Measurements from ENCODE around the gene MORC1. TPM values are rescaled to one million over a fixed set of nuclear protein-coding genes. Genes with fewer than 3 reads are reported as not detected.

MORC1 gene
- total and polyA plus RNA-seq, 3 donors from 2014 or later: 15.4 to 19.4 (median 16.0) TPM

GRCh38 chr3:108970561-108970960 lies 147.4 kb downstream of the MORC1 start:
- no peak for DNase-seq
- 57 to 63% methylated on average over 3 of the region's 3 CpGs for WGBS, 2 donors
- intact Hi-C loops (cut with DNase I; ENCODE audit: low total_unique reads): no loop called here

GRCh38 chr3:108966773-108967172 lies 151.2 kb downstream of the MORC1 start:
- Histone ChIP-seq H3K9me3 (no peaks in the 10 kb centered on the region), H3K27me3 (no peaks in the 10 kb centered on the region), H3K4me3 (no peak overlapping the region), H3K4me1 (no peaks in the 10 kb centered on the region), H3K36me3 (ENCODE audit: low read depth, missing control alignments) (no peaks in the 10 kb centered on the region), H3K27ac (no peak overlapping the region)
- TF ChIP-seq CTCF (IDR thresholded peaks at IDR 0.05): no peak
- no peak for TF ChIP-seq POLR2A (IDR thresholded peaks at IDR 0.05)
- DNase-seq: no peak
- intact Hi-C loops (cut with DNase I; ENCODE audit: low total_unique reads): no loop called here
- WGBS, 2 donors: 90 to 96% methylated on average over 3 of the region's 3 CpGs

More at GRCh38 chr3:108970561-108970960, 147.4 kb downstream of the MORC1 start:
- Histone ChIP-seq H3K9me3 (no peaks in the 10 kb centered on the region), H3K36me3 (ENCODE audit: low read depth, missing control alignments) (no peaks in the 10 kb centered on the region), H3K4me3 (no peak overlapping the region), H3K4me1 (no peaks in the 10 kb centered on the region), H3K27ac (no peak overlapping the region), H3K27me3 (no peaks in the 10 kb centered on the region)
- TF ChIP-seq POLR2A (IDR thresholded peaks at IDR 0.05) (no peak), CTCF (IDR thresholded peaks at IDR 0.05) (no peak)

- TF ChIP-seq CTCF (IDR thresholded peaks at IDR 0.05) (no peak), POLR2A (IDR thresholded peaks at IDR 0.05) (no peak)
- no peaks in the 10 kb centered on the region for H3K4me1 ChIP-seq
- DNase-seq: no peak
- no peaks in the 10 kb centered on the region for H3K27me3 ChIP-seq
- intact Hi-C loops (cut with DNase I; ENCODE audit: low total_unique reads): no loop called here
- H3K36me3 ChIP-seq (ENCODE audit: low read depth, missing control alignments): no peaks in the 10 kb centered on the region
- no peak overlapping the region for H3K27ac ChIP-seq
- no peak overlapping the region for H3K4me3 ChIP-seq
- 82 to 85% methylated on average over 1 of the region's 1 CpG for WGBS, 2 donors
- H3K9me3 ChIP-seq: no peaks in the 10 kb centered on the region
Observed at GRCh38 chr3:108959017-108959416, 158.9 kb downstream of the MORC1 start.

- DNase-seq: no peak
- 67 to 73% methylated on average over 1 of the region's 1 CpG for WGBS, 2 donors
- Histone ChIP-seq H3K27ac (no peak within 1 kb of the TSS), H3K4me3 (no peak within 1 kb of the TSS), H3K9me3 (no peaks in the 10 kb centered on the region), H3K27me3 (no peaks in the 10 kb centered on the region), H3K4me1 (no peaks in the 10 kb centered on the region), H3K36me3 (ENCODE audit: low read depth, missing control alignments) (no peaks in the 10 kb centered on the region)
- TF ChIP-seq CTCF (IDR thresholded peaks at IDR 0.05): no peak
- no peak for TF ChIP-seq POLR2A (IDR thresholded peaks at IDR 0.05)
- intact Hi-C loops (cut with DNase I; ENCODE audit: low total_unique reads): no loop called here
Observed at GRCh38 chr3:108953700-108954099, 164.2 kb downstream of the MORC1 start, which contains the start of gene GUCA1C. Gene GUCA1C, minus strand, starts transcription at chr3:108953879. Its CDS starts 117 bp downstream, at chr3:108953762.

GRCh38 chr3:108953210-108953609 lies 164.7 kb downstream of the MORC1 start:
- Histone ChIP-seq H3K27me3 (no peaks in the 10 kb centered on the region), H3K27ac (no peak overlapping the region), H3K4me3 (no peak overlapping the region), H3K4me1 (no peaks in the 10 kb centered on the region), H3K36me3 (ENCODE audit: low read depth, missing control alignments) (no peaks in the 10 kb centered on the region), H3K9me3 (no peaks in the 10 kb centered on the region)
- intact Hi-C loops (cut with DNase I; ENCODE audit: low total_unique reads): no loop called here
- TF ChIP-seq CTCF (IDR thresholded peaks at IDR 0.05) (no peak), POLR2A (IDR thresholded peaks at IDR 0.05) (no peak)
- DNase-seq: no peak
- WGBS, 2 donors: 79 to 82% methylated on average over 4 of the region's 4 CpGs

All from testis (tissue), 3 donors.